ENCODE measurements around the gene ARHGEF37. TPM values are rescaled to one million over a fixed set of nuclear protein-coding genes. Genes with fewer than 3 reads are reported as not detected.

Gene ARHGEF37
- total RNA-seq, 4 donors from 2014 or later: 45.4 to 75.3 (median 65.3) TPM

DNA sequence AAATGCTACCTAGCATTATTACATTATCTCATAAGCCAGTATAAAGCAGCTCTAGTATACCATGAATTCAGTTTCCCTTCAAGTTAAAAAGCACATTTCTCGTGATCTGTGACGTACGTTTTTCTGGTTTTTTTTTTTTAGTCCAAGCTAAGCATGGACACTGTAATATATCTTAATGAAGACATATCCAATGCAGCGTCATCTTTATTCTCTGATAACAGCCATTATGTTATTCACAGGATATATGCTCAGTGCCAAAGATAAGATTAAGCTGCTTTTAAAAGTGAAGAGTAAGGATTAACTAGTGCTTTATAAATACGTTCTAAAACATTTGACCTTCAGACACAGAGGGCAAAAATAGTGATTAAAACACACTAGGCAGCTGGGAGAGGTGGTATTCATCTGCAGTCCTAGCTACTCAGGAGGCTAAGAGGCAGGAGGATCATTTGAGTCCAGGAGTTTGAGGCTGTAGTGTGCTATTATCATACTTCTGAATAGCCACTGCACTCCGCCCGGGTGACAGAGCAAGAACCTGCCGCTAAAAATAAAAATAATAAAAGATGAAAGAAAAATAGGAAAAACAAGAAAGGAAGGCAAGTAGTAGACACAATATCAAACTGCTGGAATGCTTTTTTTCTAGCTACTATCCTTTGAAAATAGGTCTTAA is 37.8 kb upstream of the ARHGEF37 start:
- H3K36me3 ChIP-seq: peaks cover 16% of the 10 kb centered on the region
- no peaks in the 10 kb centered on the region for H3K9me3 ChIP-seq
- TF ChIP-seq, protein P1, sequence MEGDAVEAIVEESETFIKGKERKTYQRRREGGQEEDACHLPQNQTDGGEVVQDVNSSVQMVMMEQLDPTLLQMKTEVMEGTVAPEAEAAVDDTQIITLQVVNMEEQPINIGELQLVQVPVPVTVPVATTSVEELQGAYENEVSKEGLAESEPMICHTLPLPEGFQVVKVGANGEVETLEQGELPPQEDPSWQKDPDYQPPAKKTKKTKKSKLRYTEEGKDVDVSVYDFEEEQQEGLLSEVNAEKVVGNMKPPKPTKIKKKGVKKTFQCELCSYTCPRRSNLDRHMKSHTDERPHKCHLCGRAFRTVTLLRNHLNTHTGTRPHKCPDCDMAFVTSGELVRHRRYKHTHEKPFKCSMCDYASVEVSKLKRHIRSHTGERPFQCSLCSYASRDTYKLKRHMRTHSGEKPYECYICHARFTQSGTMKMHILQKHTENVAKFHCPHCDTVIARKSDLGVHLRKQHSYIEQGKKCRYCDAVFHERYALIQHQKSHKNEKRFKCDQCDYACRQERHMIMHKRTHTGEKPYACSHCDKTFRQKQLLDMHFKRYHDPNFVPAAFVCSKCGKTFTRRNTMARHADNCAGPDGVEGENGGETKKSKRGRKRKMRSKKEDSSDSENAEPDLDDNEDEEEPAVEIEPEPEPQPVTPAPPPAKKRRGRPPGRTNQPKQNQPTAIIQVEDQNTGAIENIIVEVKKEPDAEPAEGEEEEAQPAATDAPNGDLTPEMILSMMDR (IDR thresholded peaks at IDR 0.05): no peak
- TF ChIP-seq EP300 (IDR thresholded peaks at IDR 0.05) (no peak), POLR2AphosphoS5 (IDR thresholded peaks at IDR 0.05) (no peak), POLR2A (IDR thresholded peaks at IDR 0.05) (no peak)
- DNase-seq (ENCODE audit: low spot score in 2 of 2): no peak
- H3K4me3 ChIP-seq: peak overlapping the region; percentile 3
- peaks cover 90% of the 10 kb centered on the region for H3K4me1 ChIP-seq
- H3K27ac ChIP-seq: peak overlapping the region; percentile 54
- no peaks in the 10 kb centered on the region for H3K27me3 ChIP-seq
- WGBS: 37% methylated on average over 8 of the region's 8 CpGs

DNA sequence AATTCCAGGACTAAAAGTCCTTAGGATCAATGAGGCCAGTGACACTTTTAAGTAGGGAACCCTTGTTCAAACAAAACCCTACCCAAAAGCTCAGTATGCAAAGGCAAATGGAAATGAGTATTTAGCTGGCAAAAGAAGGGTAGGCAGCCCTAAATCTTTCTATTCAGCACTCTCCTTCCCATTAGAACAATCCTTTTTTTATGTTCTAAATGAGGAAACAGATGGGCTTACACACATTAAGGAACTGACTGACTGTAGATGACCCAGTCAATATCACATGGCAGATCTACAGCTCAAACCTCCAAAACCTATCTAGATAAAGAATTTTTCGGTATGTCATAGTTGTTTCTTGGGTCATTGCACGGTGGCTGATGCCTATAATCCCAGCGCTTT is 37.3 kb upstream of the ARHGEF37 start:
- TF ChIP-seq EP300 (IDR thresholded peaks at IDR 0.05): no peak
- TF ChIP-seq, protein P1 (IDR thresholded peaks at IDR 0.05): no peak
- TF ChIP-seq POLR2AphosphoS5 (IDR thresholded peaks at IDR 0.05): no peak
- no peak for TF ChIP-seq POLR2A (IDR thresholded peaks at IDR 0.05)
- Histone ChIP-seq H3K27me3 (no peaks in the 10 kb centered on the region), H3K27ac (peak overlapping the region; percentile 54), H3K4me3 (peak overlapping the region; percentile 3), H3K36me3 (peaks cover 19% of the 10 kb centered on the region), H3K9me3 (no peaks in the 10 kb centered on the region), H3K4me1 (peaks cover 95% of the 10 kb centered on the region)
- no peak for DNase-seq (ENCODE audit: low spot score in 2 of 2)
- WGBS: 63% methylated on average over 3 of the region's 3 CpGs

DNA sequence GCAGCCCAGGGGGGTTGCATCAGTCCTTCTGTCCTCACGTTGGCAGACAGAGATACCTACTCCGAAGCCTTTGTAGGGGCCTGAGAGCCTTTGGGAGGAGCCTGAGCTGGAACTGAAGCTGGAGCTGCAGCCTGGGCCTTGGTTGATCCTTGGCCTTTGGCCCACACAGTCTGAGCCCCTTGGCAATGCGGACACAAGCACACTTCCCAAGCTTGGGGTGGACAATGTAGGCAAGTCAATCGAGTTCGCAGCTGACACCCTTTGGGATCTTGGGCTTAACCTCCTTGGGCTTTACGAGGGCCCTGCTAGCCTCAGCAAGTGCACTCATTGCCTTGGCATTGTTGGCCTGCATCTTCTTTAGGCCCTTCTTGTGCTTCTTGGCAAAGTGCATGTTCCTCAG is 36.0 kb upstream of the ARHGEF37 start:
- Histone ChIP-seq H3K4me1 (peaks cover 85% of the 10 kb centered on the region), H3K4me3 (no peak overlapping the region), H3K36me3 (peaks cover 19% of the 10 kb centered on the region), H3K27me3 (no peaks in the 10 kb centered on the region), H3K9me3 (no peaks in the 10 kb centered on the region), H3K27ac (no peak overlapping the region)
- TF ChIP-seq, protein P1 (IDR thresholded peaks at IDR 0.05): no peak
- TF ChIP-seq POLR2AphosphoS5 (IDR thresholded peaks at IDR 0.05) (no peak), EP300 (IDR thresholded peaks at IDR 0.05) (no peak), POLR2A (IDR thresholded peaks at IDR 0.05) (no peak)
- peak in 1 of 2 donors; percentile 59 for DNase-seq (ENCODE audit: low spot score in 2 of 2)
- 88% methylated on average over 6 of the region's 6 CpGs for WGBS

DNA sequence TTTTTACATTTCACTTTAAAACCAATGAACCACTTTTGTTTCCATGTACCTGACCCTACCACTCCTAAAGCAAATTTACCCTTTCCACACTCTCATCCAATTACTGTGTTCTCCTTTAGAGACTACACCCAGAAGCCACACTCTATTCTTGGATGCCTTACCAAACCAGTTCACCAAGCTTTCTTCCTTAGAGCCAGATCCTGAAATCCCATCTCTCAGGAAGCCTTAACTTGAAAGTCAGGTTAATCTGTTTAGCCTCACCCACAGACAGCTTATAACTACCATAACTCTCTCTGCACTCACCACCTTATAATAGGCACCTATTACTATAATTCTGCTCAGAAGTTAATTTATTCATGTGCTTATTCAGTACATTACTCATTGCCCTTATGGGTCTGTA is 34.3 kb upstream of the ARHGEF37 start:
- Histone ChIP-seq H3K36me3 (peaks cover 19% of the 10 kb centered on the region), H3K27me3 (no peaks in the 10 kb centered on the region), H3K27ac (peak overlapping the region; percentile 99), H3K4me1 (peaks cover 72% of the 10 kb centered on the region), H3K9me3 (no peaks in the 10 kb centered on the region), H3K4me3 (peak overlapping the region; percentile 78)
- TF ChIP-seq EP300 (IDR thresholded peaks at IDR 0.05) (no peak), POLR2A (IDR thresholded peaks at IDR 0.05) (no peak), POLR2AphosphoS5 (IDR thresholded peaks at IDR 0.05) (peak in 2 of 3 donors; percentile 41 to 73)
- TF ChIP-seq, protein P1 (IDR thresholded peaks at IDR 0.05): no peak
- DNase-seq (ENCODE audit: low spot score in 2 of 2): no peak

DNA sequence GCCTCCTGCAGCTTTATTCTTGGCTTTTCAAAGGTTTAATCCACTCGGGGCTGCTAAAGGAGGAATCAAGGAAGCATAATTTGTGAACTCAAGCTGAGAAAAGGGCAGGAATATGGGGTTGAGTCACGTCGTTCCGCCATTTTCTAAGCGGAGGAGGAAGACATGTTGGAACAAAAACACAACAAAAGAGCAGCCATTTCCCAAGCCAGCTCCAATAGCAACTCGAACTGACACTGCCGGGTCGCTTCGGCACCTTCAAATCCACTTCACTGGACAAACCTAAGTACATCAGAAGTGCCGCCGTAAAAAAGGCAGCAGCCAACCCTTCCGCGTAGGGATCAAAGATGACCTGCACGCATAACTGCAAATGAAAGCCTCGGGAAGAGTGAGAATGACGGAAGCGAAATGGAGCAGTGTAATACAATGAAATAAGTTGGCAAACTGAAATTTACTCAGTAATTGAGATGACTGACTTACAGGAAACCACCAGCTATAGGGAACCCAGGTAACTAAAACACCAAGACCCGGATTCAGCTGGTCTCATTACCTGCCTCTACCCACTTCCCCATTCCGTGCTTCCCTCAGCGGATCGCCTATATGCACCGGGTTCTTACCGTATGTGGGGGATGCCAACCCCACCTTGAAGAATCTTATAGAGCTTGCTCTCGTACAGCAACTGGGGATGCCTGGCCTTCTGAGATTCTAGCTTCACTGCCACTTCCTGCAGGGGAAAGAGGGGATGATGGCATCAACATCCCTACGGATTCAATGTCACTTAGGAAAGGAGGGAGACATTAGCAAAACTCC is 31.6 kb upstream of the ARHGEF37 start:
- 1% methylated on average over 25 of the region's 25 CpGs for WGBS
- peak overlapping the region; percentile 99 for H3K27ac ChIP-seq
- H3K4me1 ChIP-seq: peaks cover 55% of the 10 kb centered on the region
- no peaks in the 10 kb centered on the region for H3K9me3 ChIP-seq
- no peaks in the 10 kb centered on the region for H3K27me3 ChIP-seq
- no peak for TF ChIP-seq POLR2A (IDR thresholded peaks at IDR 0.05)
- peak in 1 of 3 donors; percentile 2 for TF ChIP-seq POLR2AphosphoS5 (IDR thresholded peaks at IDR 0.05)
- peak overlapping the region; percentile 78 for H3K4me3 ChIP-seq
- peak in 1 of 2 donors; percentile 73 for DNase-seq (ENCODE audit: low spot score in 2 of 2)
- peaks cover 19% of the 10 kb centered on the region for H3K36me3 ChIP-seq
